Measurements from ENCODE around the gene DMBX1.

GRCh38 chr1:46492871-46493270 is 3.2 kb downstream of the DMBX1 start:
- TF ChIP-seq POLR2A (IDR thresholded peaks at IDR 0.05): no peak
- TF ChIP-seq CTCF (IDR thresholded peaks at IDR 0.05): no peak

Data from suprapubic skin (tissue), 3 donors.